Ishikawa (cell line): ENCODE measurements around the gene ZYG11B.

ENCODE experiments used
- CEBPB ChIP-seq: IDR thresholded peaks from 2 replicates; pipeline ENCODE4 v1.6.1; 2012
- EGR1 ChIP-seq: IDR thresholded peaks from 2 replicates; pipeline ENCODE4 v1.6.1; 2012
- EP300 ChIP-seq: IDR thresholded peaks from 2 replicates; pipeline ENCODE4 v1.6.1; 2012; ENCODE audit warnings: borderline replicate concordance
- FOXM1 ChIP-seq: IDR thresholded peaks from 2 replicates; pipeline ENCODE4 v1.6.1; 2012; ENCODE audit warnings: low read depth, borderline replicate concordance
- NFIC ChIP-seq: IDR thresholded peaks from 2 replicates; pipeline ENCODE4 v1.6.1; 2012
- RAD21 ChIP-seq: IDR thresholded peaks from 2 replicates; pipeline ENCODE4 v1.6.1; 2012; ENCODE audit warnings: low read depth
- TCF12 ChIP-seq: IDR thresholded peaks from 2 replicates; pipeline ENCODE4 v1.6.1; 2012; ENCODE audit warnings: low read depth
- YY1 ChIP-seq: IDR thresholded peaks from 2 replicates; pipeline ENCODE4 v1.6.1; 2012; ENCODE audit warnings: low read depth
- TF ChIP-seq, protein P1 (sequence below): IDR thresholded peaks from 2 replicates; pipeline ENCODE4 v1.6.1; 2012
- TF ChIP-seq, protein P2 (sequence below): IDR thresholded peaks from 2 replicates; pipeline ENCODE4 v1.6.1; 2012; ENCODE audit warnings: low read depth, mild to moderate bottlenecking

DNA sequence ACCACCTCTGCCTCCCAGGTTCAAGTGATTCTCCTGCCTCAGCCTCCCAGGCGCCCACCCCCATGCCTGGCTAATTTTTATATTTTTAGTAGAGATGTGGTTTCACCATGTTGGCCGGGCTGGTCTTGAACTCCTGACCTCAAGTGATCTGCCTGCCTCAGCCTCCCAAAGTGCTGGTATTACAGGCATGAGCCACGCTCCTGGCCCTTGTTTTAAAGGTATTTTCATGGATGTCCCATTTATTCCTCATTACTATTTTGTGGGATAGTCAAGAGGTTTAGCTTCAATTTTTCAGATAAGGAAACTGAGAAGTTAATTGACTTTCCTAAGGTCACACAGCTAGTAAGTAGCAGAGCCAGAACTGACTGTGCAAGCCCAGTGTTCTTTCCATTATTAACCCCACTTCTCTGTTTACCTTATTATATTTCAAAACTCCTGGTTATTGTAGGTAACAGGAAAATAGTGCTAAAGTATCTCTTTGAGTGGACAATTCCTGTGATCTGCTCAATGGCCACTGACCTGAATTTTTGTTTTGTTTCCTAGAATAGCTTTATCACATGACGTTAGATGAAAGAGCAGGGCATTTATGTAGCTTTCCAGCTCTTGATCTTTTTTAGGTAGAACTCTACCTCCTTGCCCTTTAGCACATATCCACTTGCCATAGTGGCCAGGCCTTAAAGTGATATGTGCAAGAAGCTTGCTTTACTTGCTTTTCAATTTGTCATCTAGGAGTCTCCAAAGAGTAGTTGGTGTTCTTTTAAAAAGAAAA, 13.6 kb downstream of the ZYG11B start:
- TF ChIP-seq, protein P1, sequence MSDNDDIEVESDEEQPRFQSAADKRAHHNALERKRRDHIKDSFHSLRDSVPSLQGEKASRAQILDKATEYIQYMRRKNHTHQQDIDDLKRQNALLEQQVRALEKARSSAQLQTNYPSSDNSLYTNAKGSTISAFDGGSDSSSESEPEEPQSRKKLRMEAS: no peak
- TF ChIP-seq YY1: no peak
- no peak for TF ChIP-seq CEBPB
- TF ChIP-seq, protein P2, sequence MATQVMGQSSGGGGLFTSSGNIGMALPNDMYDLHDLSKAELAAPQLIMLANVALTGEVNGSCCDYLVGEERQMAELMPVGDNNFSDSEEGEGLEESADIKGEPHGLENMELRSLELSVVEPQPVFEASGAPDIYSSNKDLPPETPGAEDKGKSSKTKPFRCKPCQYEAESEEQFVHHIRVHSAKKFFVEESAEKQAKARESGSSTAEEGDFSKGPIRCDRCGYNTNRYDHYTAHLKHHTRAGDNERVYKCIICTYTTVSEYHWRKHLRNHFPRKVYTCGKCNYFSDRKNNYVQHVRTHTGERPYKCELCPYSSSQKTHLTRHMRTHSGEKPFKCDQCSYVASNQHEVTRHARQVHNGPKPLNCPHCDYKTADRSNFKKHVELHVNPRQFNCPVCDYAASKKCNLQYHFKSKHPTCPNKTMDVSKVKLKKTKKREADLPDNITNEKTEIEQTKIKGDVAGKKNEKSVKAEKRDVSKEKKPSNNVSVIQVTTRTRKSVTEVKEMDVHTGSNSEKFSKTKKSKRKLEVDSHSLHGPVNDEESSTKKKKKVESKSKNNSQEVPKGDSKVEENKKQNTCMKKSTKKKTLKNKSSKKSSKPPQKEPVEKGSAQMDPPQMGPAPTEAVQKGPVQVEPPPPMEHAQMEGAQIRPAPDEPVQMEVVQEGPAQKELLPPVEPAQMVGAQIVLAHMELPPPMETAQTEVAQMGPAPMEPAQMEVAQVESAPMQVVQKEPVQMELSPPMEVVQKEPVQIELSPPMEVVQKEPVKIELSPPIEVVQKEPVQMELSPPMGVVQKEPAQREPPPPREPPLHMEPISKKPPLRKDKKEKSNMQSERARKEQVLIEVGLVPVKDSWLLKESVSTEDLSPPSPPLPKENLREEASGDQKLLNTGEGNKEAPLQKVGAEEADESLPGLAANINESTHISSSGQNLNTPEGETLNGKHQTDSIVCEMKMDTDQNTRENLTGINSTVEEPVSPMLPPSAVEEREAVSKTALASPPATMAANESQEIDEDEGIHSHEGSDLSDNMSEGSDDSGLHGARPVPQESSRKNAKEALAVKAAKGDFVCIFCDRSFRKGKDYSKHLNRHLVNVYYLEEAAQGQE: no peak
- TF ChIP-seq EP300: no peak
- no peak for TF ChIP-seq TCF12
- no peak for TF ChIP-seq RAD21
- no peak for TF ChIP-seq FOXM1
- no peak for TF ChIP-seq EGR1
- TF ChIP-seq NFIC: no peak
